GM12864 (cell line): ENCODE results near the gene PAPPA.

Experiments used
- DNase-seq: peaks from one replicate; pipeline ENCODE4 v3.0.0-alpha.2; 2011; ENCODE audit warnings: low read depth
- H3K4me3 ChIP-seq: 2 replicates; pipeline ENCODE4 v1.5.1; 2011; ENCODE audit warnings: mild to moderate bottlenecking, low read depth, low read length, control low read depth
- TF ChIP-seq, protein P1 (sequence below): IDR thresholded peaks from 2 replicates; pipeline ENCODE4 v1.5.1; 2011; ENCODE audit warnings: low read depth, mild to moderate bottlenecking, moderate library complexity, low read length, control low read depth, inconsistent platforms; ENCODE audit errors: missing control alignments

Gene PAPPA

GRCh38 chr9:116274293-116274692, 120.7 kb downstream of the PAPPA start:
- H3K4me3 ChIP-seq = no peak overlapping the region
- TF ChIP-seq, protein P1, sequence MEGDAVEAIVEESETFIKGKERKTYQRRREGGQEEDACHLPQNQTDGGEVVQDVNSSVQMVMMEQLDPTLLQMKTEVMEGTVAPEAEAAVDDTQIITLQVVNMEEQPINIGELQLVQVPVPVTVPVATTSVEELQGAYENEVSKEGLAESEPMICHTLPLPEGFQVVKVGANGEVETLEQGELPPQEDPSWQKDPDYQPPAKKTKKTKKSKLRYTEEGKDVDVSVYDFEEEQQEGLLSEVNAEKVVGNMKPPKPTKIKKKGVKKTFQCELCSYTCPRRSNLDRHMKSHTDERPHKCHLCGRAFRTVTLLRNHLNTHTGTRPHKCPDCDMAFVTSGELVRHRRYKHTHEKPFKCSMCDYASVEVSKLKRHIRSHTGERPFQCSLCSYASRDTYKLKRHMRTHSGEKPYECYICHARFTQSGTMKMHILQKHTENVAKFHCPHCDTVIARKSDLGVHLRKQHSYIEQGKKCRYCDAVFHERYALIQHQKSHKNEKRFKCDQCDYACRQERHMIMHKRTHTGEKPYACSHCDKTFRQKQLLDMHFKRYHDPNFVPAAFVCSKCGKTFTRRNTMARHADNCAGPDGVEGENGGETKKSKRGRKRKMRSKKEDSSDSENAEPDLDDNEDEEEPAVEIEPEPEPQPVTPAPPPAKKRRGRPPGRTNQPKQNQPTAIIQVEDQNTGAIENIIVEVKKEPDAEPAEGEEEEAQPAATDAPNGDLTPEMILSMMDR = no peak
- no peak for DNase-seq

DNA sequence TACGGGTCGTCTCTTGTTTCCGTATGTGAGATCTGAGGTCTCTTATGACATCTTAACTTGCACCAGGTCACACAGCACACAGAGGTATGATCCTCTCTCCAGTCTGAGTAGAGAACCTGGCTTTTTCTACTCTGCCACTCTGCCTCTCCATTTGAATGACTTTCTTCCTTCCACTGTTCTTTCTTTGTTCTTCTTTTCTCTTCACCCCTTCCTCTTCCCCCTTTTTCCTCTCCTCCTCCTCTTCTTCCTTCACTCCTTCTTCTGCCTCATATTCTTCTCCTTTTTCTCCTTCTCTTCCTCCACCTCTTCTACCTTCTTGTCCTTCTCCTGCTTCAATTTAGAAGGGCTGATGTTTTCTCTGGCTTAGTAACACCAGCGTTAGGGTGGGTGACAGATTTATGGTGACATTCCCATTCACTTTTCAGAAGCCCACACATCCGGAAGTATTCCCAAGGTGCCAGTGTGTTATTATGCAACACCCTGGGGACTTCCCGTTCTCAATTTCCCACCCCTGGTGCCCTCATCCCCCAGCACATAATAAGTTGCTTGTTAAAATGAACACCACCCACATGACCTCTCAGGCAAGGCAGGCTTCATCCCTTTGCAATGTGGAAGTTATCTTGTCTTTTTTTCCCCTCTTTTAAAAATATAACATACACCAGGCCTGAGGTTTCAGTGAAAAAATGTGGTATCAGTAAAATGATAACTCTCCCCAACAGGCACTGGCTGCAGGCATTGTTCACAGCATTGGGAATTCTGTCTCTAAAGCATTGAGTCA, 122.0 kb downstream of the PAPPA start:
- TF ChIP-seq, protein P1 = no peak
- DNase-seq = no peak
- no peak overlapping the region for H3K4me3 ChIP-seq

DNA sequence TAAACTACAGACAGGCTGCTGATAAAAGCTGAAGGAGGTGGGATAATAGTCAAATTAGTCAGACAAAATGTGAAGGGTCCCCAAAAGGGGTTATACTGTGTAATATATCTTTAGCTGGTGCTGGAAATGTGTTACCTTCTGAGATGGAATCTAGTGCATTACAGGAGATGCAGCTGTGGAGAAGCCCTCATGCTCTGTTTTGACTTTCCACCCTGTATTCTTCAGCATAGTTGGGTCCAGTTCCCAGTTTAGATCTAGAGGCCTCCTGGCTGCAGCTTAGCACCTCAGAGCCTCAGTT, 122.6 kb downstream of the PAPPA start:
- no peak for DNase-seq
- H3K4me3 ChIP-seq = no peak overlapping the region
- TF ChIP-seq, protein P1 = no peak

GRCh38 chr9:116276651-116277121, 123.1 kb downstream of the PAPPA start:
- no peak for DNase-seq
- H3K4me3 ChIP-seq = no peak overlapping the region
- TF ChIP-seq, protein P1 = no peak

DNA sequence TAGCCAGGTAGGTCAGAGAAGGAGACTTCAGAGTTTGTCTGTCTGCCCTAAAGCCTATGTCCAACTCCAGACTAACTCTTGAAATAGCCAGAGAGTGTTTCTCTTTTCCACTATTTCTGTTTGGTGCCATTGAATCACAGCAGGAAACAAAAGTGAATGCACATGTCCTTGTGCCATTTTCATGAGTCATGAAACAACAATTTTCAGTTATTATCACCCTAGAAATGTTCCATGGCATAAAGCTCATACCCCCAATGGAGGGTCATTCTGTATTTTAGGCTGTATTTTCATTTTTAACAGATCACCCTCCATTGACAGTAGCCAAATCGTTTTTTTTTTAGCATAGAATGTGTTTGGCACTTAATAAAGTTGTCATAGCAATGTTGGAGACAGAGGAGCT, 124.7 kb downstream of the PAPPA start:
- TF ChIP-seq, protein P1 = no peak
- no peak for DNase-seq
- no peak overlapping the region for H3K4me3 ChIP-seq

GRCh38 chr9:116279230-116279629, 125.6 kb downstream of the PAPPA start:
- no peak overlapping the region for H3K4me3 ChIP-seq
- TF ChIP-seq, protein P1 = no peak
- DNase-seq = no peak

DNA sequence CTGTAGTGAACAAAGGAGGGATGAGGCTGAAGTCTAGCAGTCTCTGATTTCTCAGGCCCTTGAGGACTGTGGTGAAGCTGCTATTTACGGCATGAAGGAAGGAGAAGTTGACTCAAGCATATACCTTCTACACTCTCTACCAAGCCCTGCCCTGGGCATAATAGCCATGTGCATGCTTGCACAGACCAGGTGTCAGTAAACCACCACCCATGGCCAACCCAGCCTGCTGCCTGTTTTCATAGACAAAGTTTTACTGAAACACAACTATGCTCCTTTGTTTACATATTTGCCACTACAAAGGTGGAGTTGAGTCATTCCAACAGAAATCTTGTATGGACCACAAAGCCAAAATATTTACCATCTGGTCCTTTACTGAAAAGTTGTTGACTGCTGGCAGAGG, 126.9 kb downstream of the PAPPA start:
- H3K4me3 ChIP-seq = no peak overlapping the region
- DNase-seq = no peak
- TF ChIP-seq, protein P1 = no peak
